ENCODE data around the gene PANK4.

Gene PANK4

GRCh38 chr1:2567083-2567679 lies 40.8 kb upstream of the PANK4 start:
- DNase-seq (ENCODE audit: low read depth) = no peak
- TF ChIP-seq CTCF (conservative IDR thresholded peaks at IDR 0.05; ENCODE audit: control insufficient read depth, insufficient read depth, low read depth, low read length) = no peak
- no peak overlapping the region for H3K4me3 ChIP-seq (ENCODE audit: control insufficient read depth, low read depth, low read length)

- no peak for DNase-seq (ENCODE audit: low read depth)
- TF ChIP-seq CTCF (conservative IDR thresholded peaks at IDR 0.05; ENCODE audit: control insufficient read depth, insufficient read depth, low read depth, low read length) = no peak
- no peak overlapping the region for H3K4me3 ChIP-seq (ENCODE audit: control insufficient read depth, low read depth, low read length)
These were observed 40.0 kb upstream of the PANK4 start for GRCh38 chr1:2566101-2567045.

GRCh38 chr1:2564815-2565374 lies 38.5 kb upstream of the PANK4 start:
- no peak for DNase-seq (ENCODE audit: low read depth)
- TF ChIP-seq CTCF (conservative IDR thresholded peaks at IDR 0.05; ENCODE audit: control insufficient read depth, insufficient read depth, low read depth, low read length) = no peak
- H3K4me3 ChIP-seq (ENCODE audit: control insufficient read depth, low read depth, low read length) = no peak overlapping the region

GRCh38 chr1:2564006-2564814 lies 37.8 kb upstream of the PANK4 start:
- H3K4me3 ChIP-seq (ENCODE audit: control insufficient read depth, low read depth, low read length) = no peak overlapping the region
- DNase-seq (ENCODE audit: low read depth) = no peak
- no peak for TF ChIP-seq CTCF (conservative IDR thresholded peaks at IDR 0.05; ENCODE audit: control insufficient read depth, insufficient read depth, low read depth, low read length)

- no peak overlapping the region for H3K4me3 ChIP-seq (ENCODE audit: control insufficient read depth, low read depth, low read length)
- no peak for TF ChIP-seq CTCF (conservative IDR thresholded peaks at IDR 0.05; ENCODE audit: control insufficient read depth, insufficient read depth, low read depth, low read length)
- DNase-seq (ENCODE audit: low read depth) = no peak
These were observed 36.8 kb upstream of the PANK4 start for GRCh38 chr1:2563205-2563604.
